GM19324 (cell line): Measurements from ENCODE around the gene EFR3B.
A peak's percentile ranks its signal among the peaks of the same experiment; 100 is the strongest.
"Not testable (repeated sequence)": the region's sequence is repeated elsewhere in the genome, so short reads cannot be mapped to it uniquely, and the experiment has no call there.

ENCODE experiments used
- ATAC-seq: cut with Tn5 transposase; IDR thresholded peaks from one replicate; pipeline ENCODE4 v1.9.1; 2021; ENCODE audit warnings: mild to moderate bottlenecking, moderate library complexity; ENCODE audit not compliant: unreplicated experiment, low FRiP score

EFR3B gene

GRCh38 chr2:25041928-25042320 is at the start of gene EFR3B:
Gene EFR3B, plus strand, starts transcription at chr2:25042076. Its CDS starts 237 bp downstream, at chr2:25042313.
- peak; percentile 94 for ATAC-seq

GRCh38 chr2:24993406-24994145 is 48.3 kb upstream of the EFR3B start:
- ATAC-seq, result no peak

- no peak for ATAC-seq
These were observed 47.6 kb upstream of the EFR3B start for GRCh38 chr2:24994146-24994724.

GRCh38 chr2:24999097-24999496 is 42.8 kb upstream of the EFR3B start:
- ATAC-seq, result not testable (repeated sequence)

GRCh38 chr2:25000036-25000435 is 41.8 kb upstream of the EFR3B start:
- ATAC-seq, result no peak

- no peak for ATAC-seq
These were observed 41.2 kb upstream of the EFR3B start for GRCh38 chr2:25000503-25001324.

GRCh38 chr2:25001325-25001637 is 40.6 kb upstream of the EFR3B start:
- no peak for ATAC-seq

- no peak for ATAC-seq
These were observed 39.8 kb upstream of the EFR3B start for GRCh38 chr2:25002066-25002465.

- no peak for ATAC-seq
These were observed 31.9 kb upstream of the EFR3B start for GRCh38 chr2:25009954-25010353.

GRCh38 chr2:25011342-25011741 is 30.5 kb upstream of the EFR3B start:
- not testable (repeated sequence) for ATAC-seq

- ATAC-seq, result no peak
These were observed 27.2 kb upstream of the EFR3B start for GRCh38 chr2:25014631-25015030.

GRCh38 chr2:25018681-25019080 is 23.2 kb upstream of the EFR3B start:
- ATAC-seq, result no peak

- ATAC-seq, result no peak
These were observed 20.0 kb upstream of the EFR3B start for GRCh38 chr2:25021791-25022362.

GRCh38 chr2:25023333-25023732 is 18.5 kb upstream of the EFR3B start:
- no peak for ATAC-seq

- ATAC-seq, result no peak
These were observed 16.5 kb upstream of the EFR3B start for GRCh38 chr2:25025229-25026007.

- ATAC-seq, result no peak
These were observed 15.8 kb upstream of the EFR3B start for GRCh38 chr2:25026008-25026530.

- ATAC-seq, result no peak
These were observed 12.7 kb upstream of the EFR3B start for GRCh38 chr2:25029183-25029554.

GRCh38 chr2:25030702-25031101 is 11.2 kb upstream of the EFR3B start:
- ATAC-seq, result no peak

GRCh38 chr2:25032094-25032493 is 9.8 kb upstream of the EFR3B start:
- ATAC-seq, result no peak

GRCh38 chr2:25032901-25033300 is 9.0 kb upstream of the EFR3B start:
- ATAC-seq, result no peak
